NCI-H2196 treated with DMSO at 0.1 percent for 48 hours (cell line): ENCODE data around the gene PAPSS1.

ENCODE experiments used
- DNase-seq: peaks from one replicate; lab custom pipeline; 2025; ENCODE audit not compliant: unreplicated experiment; lab: John Stamatoyannopoulos, UW

The PAPSS1 gene

GRCh38 chr4:107630185-107630705 is 89.8 kb downstream of the PAPSS1 start:
- DNase-seq, result no peak

- DNase-seq, result no peak
These were observed 90.7 kb downstream of the PAPSS1 start for GRCh38 chr4:107629318-107629717.

GRCh38 chr4:107625391-107625902 is 94.6 kb downstream of the PAPSS1 start:
- DNase-seq, result no peak

- DNase-seq, result no peak
These were observed 96.0 kb downstream of the PAPSS1 start for GRCh38 chr4:107624024-107624423.

GRCh38 chr4:107622006-107622405 is 98.0 kb downstream of the PAPSS1 start:
- no peak for DNase-seq

- DNase-seq, result no peak
These were observed 100.3 kb downstream of the PAPSS1 start for GRCh38 chr4:107619731-107620130.

- DNase-seq, result no peak
These were observed 101.0 kb downstream of the PAPSS1 start for GRCh38 chr4:107619066-107619465.

GRCh38 chr4:107618656-107619055 is 101.4 kb downstream of the PAPSS1 start:
- no peak for DNase-seq

- no peak for DNase-seq
These were observed 103.1 kb downstream of the PAPSS1 start for GRCh38 chr4:107616838-107617389.

GRCh38 chr4:107615809-107616208 is 104.2 kb downstream of the PAPSS1 start:
- no peak for DNase-seq

GRCh38 chr4:107603430-107603829 is 116.6 kb downstream of the PAPSS1 start:
- DNase-seq, result no peak

GRCh38 chr4:107600983-107601382 is 119.1 kb downstream of the PAPSS1 start:
- no peak for DNase-seq

GRCh38 chr4:107600436-107600835 is 119.6 kb downstream of the PAPSS1 start:
- DNase-seq, result no peak

GRCh38 chr4:107599841-107600240 is 120.2 kb downstream of the PAPSS1 start:
- no peak for DNase-seq

- no peak for DNase-seq
These were observed 126.8 kb downstream of the PAPSS1 start for GRCh38 chr4:107593230-107593629.

- DNase-seq, result no peak
These were observed 127.5 kb downstream of the PAPSS1 start for GRCh38 chr4:107592519-107592918.

GRCh38 chr4:107589269-107589668 is 130.8 kb downstream of the PAPSS1 start:
- DNase-seq, result no peak

GRCh38 chr4:107586371-107586770 is 133.7 kb downstream of the PAPSS1 start:
- no peak for DNase-seq

- no peak for DNase-seq
These were observed 140.9 kb downstream of the PAPSS1 start for GRCh38 chr4:107579099-107579498.

GRCh38 chr4:107578321-107578720 is 141.7 kb downstream of the PAPSS1 start:
- DNase-seq, result no peak

GRCh38 chr4:107577743-107578142 is 142.3 kb downstream of the PAPSS1 start:
- no peak for DNase-seq

GRCh38 chr4:107575243-107575642 is 144.8 kb downstream of the PAPSS1 start:
- DNase-seq, result no peak

GRCh38 chr4:107572281-107572680 is 147.8 kb downstream of the PAPSS1 start:
- DNase-seq, result no peak
